ENCODE results near the gene CRY2.
"Not testable (repeated sequence)": the region's sequence is repeated elsewhere in the genome, so short reads cannot be mapped to it uniquely, and the experiment has no call there.

Gene CRY2

DNA sequence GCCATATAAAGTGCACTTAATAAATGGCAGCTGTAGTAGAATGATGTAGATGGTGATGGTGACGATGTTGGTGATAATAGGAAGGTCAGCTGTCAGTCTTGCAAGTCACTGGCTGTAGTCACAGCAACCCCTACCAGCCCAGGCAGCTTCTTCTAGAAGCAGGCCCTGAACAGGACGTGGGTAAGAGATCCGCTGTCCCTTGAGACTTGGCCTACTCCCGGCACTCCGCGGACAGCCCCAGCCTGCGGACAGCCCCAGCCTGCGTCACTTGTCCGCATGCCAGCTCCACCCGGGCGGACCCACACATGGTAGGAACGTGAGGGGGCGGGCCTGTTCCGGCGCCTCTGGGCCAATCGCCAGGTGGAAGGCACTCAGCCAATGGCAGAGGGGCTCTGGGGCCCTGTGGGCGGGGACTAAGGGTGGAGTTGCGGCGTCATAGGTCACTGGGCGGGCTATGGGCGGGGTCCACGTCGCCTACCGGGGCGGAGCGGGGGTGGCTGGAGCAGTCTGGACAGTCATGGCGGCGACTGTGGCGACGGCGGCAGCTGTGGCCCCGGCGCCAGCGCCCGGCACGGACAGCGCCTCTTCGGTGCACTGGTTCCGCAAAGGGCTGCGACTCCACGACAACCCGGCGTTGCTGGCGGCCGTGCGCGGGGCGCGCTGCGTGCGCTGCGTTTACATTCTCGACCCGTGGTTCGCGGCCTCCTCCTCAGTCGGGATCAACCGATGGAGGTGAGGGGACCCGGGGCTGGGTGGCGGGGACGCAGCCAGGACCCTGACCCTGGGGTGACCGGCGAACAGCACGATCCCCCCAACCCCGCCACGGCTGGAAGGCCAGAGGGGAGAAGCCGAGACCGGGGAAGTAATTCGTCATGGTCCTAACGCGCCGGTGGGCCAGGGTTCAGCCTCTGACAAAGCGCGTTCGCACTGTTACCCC, at the start of gene CRY2:
TSS of gene CRY2 (plus strand) at position 502 of the 937 bp plus-strand sequence. CDS start at position 518, 16 bp downstream.
- DNase-seq: peak; percentile 87

- no peak for DNase-seq
Observed at GRCh38 chr11:45798793-45799441, 48.4 kb upstream of the CRY2 start.

- DNase-seq: no peak
Observed at GRCh38 chr11:45799562-45799961, 47.7 kb upstream of the CRY2 start.

DNA sequence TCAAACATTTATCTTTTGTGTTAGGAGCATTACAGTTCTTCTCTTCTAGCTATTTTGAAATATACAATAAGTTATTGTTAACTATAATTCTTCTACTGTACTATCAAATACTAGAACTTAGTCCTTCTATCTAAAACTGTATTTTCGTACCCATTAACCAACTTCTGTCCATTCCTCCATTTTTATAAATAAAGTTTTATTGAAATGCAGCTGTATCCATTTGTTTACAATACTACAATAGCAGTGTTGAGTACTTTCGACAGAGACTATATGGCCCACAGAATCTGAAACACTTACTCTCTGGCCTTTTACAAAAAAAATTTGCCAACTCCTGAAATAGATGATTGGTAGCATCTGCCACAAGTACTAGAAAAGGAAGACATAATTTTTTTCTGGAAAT, 47.0 kb upstream of the CRY2 start:
- DNase-seq: no peak

DNA sequence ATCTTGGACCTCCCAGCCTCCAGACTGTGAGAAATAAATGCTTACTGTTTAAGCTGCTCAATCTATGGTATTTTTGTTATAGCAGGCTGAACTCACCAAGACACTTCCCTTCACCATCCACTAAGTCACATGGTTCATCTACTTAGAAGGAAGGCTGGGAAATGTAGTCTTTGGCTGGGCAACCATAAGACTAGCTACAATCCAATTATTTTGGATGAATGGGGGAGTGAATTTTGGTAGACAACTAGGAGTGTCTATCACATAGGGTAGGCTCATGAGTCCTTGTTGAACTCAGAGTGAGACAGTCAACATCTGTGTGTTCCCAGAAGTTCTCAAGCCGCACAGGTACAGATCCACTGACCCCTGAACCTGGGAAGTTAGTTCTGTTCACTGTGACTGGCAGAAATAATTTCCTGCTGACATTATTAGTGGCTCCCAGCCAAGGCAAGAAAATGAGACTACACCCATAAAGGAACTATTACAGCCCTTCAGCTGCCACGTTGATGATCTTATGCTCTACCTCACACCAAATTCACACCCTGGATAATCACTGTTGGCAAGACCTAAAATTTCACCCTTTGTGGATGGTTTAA, 45.5 kb upstream of the CRY2 start:
- DNase-seq: peak; percentile 27

DNA sequence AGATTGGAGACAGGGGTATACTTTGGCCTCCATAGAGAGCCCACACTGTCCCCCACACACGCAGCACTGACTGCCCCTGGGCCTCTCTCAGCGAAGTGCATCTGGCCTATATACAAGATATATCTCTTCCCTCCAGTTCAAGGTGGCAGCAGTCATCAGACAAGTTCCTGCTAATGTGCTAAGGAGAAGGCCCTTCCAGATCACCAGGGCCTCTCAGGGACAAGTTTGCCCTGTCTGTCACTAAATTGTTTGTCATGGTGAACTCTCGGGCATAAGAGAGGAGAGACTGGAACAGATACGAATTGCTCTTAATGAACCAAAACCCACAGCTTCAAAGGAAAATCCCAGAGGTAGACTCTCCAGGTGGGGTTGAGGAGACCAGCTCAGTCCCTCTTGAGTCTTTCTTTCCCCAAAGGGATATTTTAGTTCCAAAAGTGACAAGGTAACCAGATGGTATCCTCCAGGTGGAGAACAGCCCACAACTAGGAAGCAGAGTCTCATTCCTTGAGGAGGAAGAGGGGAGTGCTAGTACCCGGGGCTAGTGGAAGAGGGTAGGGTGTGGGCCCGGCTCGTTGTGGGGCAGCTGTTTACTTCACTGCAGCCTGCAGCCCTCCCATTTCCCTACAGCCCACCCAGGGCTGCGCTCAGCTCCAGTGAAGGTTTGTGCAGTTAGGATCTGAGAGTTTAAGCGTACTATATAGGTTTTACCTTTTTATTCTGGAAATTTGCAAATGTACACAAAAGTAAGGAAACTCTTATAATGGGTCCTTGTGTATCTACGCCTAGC, 44.6 kb upstream of the CRY2 start:
- DNase-seq: no peak

DNA sequence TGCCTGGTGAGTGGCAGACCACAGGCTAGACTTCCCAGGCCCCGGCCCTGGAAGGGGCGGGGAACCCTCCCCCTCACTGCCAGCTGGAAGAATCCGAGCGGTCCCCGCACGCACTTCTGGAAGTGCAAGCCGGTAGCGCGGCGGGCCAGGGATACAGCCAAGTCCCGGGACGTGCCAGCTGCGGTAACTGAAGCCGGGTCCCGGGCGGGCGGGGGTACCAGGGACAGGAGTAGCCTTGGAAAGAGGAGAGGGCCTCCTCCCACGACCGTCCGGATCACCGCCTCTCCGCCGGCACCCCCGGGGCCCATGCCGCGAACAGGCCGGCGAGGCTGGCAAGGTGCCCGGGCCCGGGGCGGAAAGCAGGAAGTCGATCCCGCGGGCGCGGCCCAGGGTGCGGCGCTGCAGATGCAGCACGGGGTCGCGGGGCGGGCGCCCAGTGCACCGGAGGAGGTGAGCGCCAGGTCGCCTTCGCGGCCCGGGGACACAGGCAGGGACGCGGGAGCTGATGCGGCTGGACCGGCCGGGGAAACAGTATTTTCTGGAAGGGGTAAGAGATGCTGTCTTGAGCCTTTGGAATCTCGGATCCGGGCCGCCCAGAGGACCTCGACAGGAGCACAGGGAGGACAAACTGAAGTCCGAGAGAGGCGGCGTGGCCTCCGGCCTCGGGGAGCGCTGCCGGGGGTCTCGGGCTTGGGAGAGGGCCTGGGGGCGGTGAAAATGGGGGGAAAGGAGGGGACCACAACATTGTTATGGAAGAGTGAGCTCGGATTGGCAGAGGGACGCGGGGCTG, 43.1 kb upstream of the CRY2 start:
- peak; percentile 34 for DNase-seq

GRCh38 chr11:45804761-45805304, 42.4 kb upstream of the CRY2 start, which contains the start of gene SLC35C1:
SLC35C1 (plus strand) TSS chr11:45805149; CDS start chr11:45805802, 653 bp downstream.
- DNase-seq: peak; percentile 82

- no peak for DNase-seq
Observed at GRCh38 chr11:45805305-45806071, 41.8 kb upstream of the CRY2 start.

DNA sequence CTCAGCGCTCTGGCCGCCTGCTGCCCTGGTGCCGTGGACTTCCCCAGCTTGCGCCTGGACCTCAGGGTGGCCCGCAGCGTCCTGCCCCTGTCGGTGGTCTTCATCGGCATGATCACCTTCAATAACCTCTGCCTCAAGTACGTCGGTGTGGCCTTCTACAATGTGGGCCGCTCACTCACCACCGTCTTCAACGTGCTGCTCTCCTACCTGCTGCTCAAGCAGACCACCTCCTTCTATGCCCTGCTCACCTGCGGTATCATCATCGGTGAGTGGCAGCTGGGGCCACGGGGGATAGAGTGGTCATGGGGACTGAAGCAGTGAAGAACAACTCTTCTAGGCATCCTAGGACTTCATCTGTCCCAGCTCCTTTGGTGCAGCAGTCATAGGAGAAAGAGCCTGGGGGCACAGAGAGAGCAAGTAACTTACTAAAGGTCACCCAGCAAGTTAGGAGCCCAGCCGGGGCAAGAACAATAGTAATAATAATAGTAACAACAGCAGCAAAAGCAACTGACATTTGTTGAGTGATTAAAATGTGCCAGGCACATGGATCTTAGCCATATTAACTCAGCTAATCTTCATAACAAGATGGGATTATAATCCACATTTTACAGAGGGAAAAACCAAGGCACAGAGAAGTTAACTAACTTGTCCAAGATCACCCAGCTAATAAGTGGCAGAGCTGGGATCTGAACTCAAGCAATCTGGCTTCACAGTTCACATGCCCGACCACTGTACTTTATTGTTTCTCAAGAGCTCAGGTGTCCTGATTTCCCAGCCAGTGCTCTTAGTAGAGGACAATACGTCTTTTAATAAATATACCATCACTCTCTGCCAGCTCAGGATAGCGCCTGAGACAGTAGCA, 41.0 kb upstream of the CRY2 start:
- no peak for DNase-seq

GRCh38 chr11:45806937-45807791, 40.1 kb upstream of the CRY2 start:
- DNase-seq: no peak

DNA sequence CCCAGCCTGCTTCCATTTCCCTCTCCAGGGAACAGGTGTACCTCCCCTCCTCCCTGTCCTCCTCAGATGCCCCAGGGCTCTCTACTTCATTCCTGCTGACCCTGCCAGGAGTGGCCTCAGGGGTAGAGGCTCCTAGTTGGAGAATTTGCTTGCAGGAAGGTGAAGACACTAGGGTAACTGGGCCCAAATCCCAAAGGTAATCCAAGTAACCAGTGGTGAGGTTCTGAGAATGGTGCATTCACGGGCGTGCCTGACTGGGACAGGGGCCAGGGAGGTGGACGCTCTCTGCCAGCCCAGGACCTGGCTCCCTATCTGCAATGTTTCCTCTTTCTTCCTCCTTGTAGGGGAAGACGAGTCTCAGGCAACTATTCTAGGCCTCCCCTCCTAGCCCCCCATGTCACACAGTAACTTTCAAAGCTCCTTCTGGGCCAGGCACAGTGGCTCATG, 39.5 kb upstream of the CRY2 start:
- DNase-seq: no peak

DNA sequence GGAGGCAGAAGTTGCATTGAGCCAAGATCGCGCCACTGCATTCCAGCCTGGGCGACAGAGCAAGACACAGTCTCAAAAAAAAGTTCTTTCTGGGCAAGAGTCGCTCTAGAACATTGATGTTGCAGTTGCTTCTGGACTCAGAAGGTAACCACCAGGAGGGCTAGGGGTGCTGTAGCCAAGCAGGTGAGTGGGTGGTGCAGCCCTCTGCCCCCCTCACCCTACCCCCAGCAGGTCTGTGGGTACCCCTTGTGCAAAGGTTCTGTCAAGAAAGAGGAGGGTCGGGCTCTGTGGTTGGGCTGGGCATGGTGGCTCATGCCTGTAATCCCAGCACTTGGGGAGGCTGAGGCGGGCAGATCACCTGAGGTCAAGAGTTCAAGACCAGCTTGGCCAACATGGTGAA, 38.8 kb upstream of the CRY2 start:
- not testable (repeated sequence) for DNase-seq

DNA sequence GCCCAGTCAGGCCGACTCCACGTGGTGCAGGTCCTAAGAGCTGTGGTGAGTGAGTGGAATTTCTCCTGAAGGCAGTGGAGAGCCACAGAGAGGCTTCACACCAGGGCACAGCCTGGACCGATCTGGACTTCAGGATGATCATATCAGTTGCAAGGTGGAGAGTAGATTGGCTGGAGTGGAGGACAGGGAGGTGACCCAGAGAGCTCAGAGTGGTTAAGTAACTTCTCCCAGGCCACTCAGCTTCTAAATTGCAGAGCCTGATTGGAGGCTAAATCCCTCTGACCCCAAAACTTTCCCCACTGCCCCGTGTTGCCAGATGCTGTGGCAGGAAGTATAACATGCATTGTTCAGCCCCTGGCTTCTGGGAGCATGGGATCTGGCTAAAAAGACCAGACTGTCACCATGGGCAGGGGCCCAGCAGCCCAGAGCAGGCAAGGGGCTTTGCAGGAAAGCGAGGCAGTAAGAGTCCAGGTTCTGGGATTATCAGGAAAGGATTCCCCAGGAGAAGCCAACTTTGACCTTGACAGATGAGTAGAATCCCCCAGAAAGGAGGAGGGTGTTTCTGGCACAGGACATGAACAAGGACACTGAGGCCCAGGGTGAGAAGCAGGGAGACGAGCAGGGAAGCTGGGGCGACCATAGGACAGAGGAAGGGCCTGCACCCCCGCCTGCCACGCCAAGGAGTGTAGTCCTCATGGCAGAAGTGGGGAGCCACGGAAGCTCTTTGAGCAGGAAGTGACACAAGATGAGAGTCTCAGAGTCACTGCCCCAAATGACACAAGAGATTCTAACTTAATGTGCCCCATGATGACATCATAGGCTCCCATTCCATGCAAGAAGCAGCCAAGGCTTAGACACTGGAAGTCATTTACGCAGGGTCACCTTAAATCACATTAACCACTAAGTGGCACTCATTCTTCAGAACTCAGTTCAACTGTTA, 37.5 kb upstream of the CRY2 start:
- DNase-seq: no peak

DNA sequence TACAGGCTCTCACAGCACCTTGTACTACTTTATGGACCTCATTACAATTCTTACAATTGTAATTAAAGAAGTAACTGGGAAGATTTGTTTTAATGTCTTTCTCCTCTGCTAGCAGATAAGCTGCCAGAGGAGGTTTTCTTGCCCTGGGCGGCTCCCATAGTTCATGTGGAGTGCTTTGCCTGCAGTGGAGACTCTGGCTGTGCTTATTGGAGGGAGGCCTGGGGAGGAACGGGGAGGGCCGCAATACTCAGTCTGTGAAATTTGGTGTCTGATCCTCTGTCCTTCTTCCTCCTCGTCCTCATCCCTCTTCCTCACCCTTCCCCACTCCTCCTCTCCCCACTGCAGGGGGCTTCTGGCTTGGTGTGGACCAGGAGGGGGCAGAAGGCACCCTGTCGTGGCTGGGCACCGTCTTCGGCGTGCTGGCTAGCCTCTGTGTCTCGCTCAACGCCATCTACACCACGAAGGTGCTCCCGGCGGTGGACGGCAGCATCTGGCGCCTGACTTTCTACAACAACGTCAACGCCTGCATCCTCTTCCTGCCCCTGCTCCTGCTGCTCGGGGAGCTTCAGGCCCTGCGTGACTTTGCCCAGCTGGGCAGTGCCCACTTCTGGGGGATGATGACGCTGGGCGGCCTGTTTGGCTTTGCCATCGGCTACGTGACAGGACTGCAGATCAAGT, 36.7 kb upstream of the CRY2 start:
- DNase-seq: no peak

GRCh38 chr11:45811109-45811435, 36.2 kb upstream of the CRY2 start:
- no peak for DNase-seq

All from NCI-H226 (cell line).